ENCODE data around the gene TAC4. TPM values are rescaled to one million over a fixed set of nuclear protein-coding genes. Genes with fewer than 3 reads are reported as not detected.

The TAC4 gene
- total and polyA plus RNA-seq, 2 donors (not counting 3 experiments of a cell fraction or from before 2014, with no cell fraction given), result 0.19 TPM; not detected in 1

DNA sequence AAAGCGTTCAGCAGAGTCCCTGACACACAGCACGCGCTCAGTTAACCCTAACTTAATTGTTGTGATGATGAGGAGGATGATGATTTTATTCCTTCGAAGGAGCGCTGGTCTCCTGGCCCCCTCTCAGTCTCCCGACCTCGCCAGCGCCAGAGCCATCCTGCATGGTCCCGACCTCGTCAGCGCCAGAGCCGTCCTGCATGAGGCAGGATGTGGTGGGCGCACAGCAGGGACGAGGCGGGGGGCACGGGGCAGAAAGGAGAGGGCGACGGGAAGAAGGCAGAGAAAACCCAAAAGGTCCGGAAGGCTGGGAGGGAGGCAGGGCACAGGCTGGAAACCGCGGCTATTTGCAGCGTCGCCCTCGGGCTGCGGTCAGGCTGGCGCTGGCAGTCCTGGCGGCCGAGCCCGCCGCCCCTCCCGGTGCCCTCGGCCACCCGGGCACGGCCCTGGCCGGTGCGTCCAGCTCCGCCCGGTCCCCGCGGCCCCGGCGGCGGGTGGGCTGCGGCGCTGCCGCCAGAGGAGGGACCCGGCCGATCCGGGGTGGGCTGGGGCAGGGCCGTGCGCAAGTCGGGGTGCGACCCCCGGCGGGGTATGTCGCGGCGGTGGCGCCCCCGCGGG lies 3.0 kb upstream of the TAC4 start:
- Histone ChIP-seq H3K79me2 (ENCODE audit: control insufficient read depth, insufficient read depth, low read length) (no peaks in the 10 kb centered on the region), H3K4me3 (replicated peaks in 1 of 3; ENCODE audit: insufficient read depth in 1 of 3, low read depth in 1 of 3, low read length in 3 of 3) (peak overlapping the region; percentile 18 to 41 (median 36)), H3K9me1 (replicated peaks; ENCODE audit: control insufficient read depth, extremely low read depth, insufficient read depth, low read length) (no peaks in the 10 kb centered on the region), H3K4me2 (ENCODE audit: insufficient read depth, low read length) (peak overlapping the region; percentile 49), H3K27me3 (ENCODE audit: control insufficient read depth in 2 of 2, insufficient read depth in 2 of 2, low read length in 2 of 2) (no peaks in the 10 kb centered on the region), H3K36me3 (ENCODE audit: control insufficient read depth in 2 of 2, extremely low read depth in 1 of 2, insufficient read depth in 2 of 2, low read length in 2 of 2) (peaks cover 0 to 8% of the 10 kb centered on the region in 2 experiments), H3K27ac (ENCODE audit: insufficient read depth, low read depth, low read length) (peak overlapping the region; percentile 1), H3K9ac (replicated peaks; ENCODE audit: extremely low read depth, insufficient read depth, low read length) (peak overlapping the region; percentile 40), H3K4me1 (ENCODE audit: control insufficient read depth, extremely low read depth, insufficient read depth, low read length) (peaks cover 6% of the 10 kb centered on the region), H2AFZ (ENCODE audit: low read depth, low read length) (peak overlapping the region; percentile 65), H3K9me3 (replicated peaks; ENCODE audit: control insufficient read depth, insufficient read depth, low read length) (no peaks in the 10 kb centered on the region), H4K20me1 (replicated peaks; ENCODE audit: control insufficient read depth, extremely low read depth, insufficient read depth, low read length) (no peaks in the 10 kb centered on the region)
- intact Hi-C loops (cut with micrococcal nuclease) (loop anchor here (1.0 kb wide), 3 partner anchors 63 to 283 kb away; partner anchors contain the start of gene KAT7), dilution Hi-C loops (cut with MboI; ENCODE audit: extremely low pct_ligation_motif_present, low sequenced_read_pairs) (no loop called here)
- BruUV-seq (replicated peaks), result no TSS peak
- CTCF ChIA-PET, result interaction anchor here (0.6 to 4.2 kb wide), 11 partner anchors 11 to 295 kb away, joined by 3 to 53 read pairs (median 6); partner anchors contain the start of gene SLC35B1
- DNase-seq (ENCODE audit: low read depth, low spot score), result peak; percentile 39
- POLR2A ChIA-PET, result interaction anchor here (1.4 kb wide), 1 partner anchor 87 kb away, joined by 4 read pairs; the partner anchor contains the start of gene FAM117A
- FAIRE-seq, result peak; percentile 81
- TF ChIP-seq JUN (IDR thresholded peaks at IDR 0.05; ENCODE audit: borderline replicate concordance, insufficient read depth, insufficient read length, low read depth), result no peak
- peak; percentile 10 for TF ChIP-seq POLR2AphosphoS5 (IDR thresholded peaks at IDR 0.05; ENCODE audit: insufficient read depth, low read depth, low read length)

DNA sequence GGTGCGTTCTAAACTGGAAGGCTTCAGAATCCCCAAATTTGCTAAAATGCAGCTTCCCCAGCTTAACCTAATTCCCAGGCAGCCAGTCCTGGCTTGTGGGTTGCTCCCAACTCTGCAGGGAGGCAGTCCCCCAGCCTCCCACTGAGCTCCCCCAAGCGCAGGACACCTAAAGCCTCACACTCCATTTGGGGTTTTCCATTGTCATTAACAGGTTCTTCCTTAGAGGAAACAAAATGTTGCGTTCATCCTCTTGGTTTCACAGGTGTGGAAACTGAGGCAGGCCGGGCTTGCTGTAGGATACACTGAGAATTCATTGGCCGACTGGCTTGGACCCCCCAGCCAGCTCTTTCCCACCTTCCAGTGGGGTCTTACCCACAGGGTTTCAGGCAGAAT lies 2.3 kb upstream of the TAC4 start:
- H3K4me2 ChIP-seq (ENCODE audit: insufficient read depth, low read length), result peak overlapping the region; percentile 49

More for the DNA sequence above, 2.3 kb upstream of the TAC4 start:
- Histone ChIP-seq H3K9ac (replicated peaks; ENCODE audit: extremely low read depth, insufficient read depth, low read length) (no peak overlapping the region), H3K27me3 (ENCODE audit: control insufficient read depth in 2 of 2, insufficient read depth in 2 of 2, low read length in 2 of 2) (no peaks in the 10 kb centered on the region), H3K9me1 (replicated peaks; ENCODE audit: control insufficient read depth, extremely low read depth, insufficient read depth, low read length) (no peaks in the 10 kb centered on the region), H3K9me3 (replicated peaks; ENCODE audit: control insufficient read depth, insufficient read depth, low read length) (no peaks in the 10 kb centered on the region), H3K4me1 (ENCODE audit: control insufficient read depth, extremely low read depth, insufficient read depth, low read length) (peaks cover 7% of the 10 kb centered on the region), H3K36me3 (ENCODE audit: control insufficient read depth in 2 of 2, extremely low read depth in 1 of 2, insufficient read depth in 2 of 2, low read length in 2 of 2) (peaks cover 0 to 8% of the 10 kb centered on the region in 2 experiments), H3K27ac (ENCODE audit: insufficient read depth, low read depth, low read length) (no peak overlapping the region), H4K20me1 (replicated peaks; ENCODE audit: control insufficient read depth, extremely low read depth, insufficient read depth, low read length) (no peaks in the 10 kb centered on the region), H2AFZ (ENCODE audit: low read depth, low read length) (no peak overlapping the region), H3K4me3 (replicated peaks in 1 of 3; ENCODE audit: insufficient read depth in 1 of 3, low read depth in 1 of 3, low read length in 3 of 3) (no peak overlapping the region), H3K79me2 (ENCODE audit: control insufficient read depth, insufficient read depth, low read length) (no peaks in the 10 kb centered on the region)
- intact Hi-C loops (cut with micrococcal nuclease), result no loop called here
- BruUV-seq (replicated peaks), result no TSS peak
- CTCF ChIA-PET, result interaction anchor here (1.0 to 1.7 kb wide), 4 partner anchors 34 to 294 kb away, joined by 4 to 12 read pairs (median 6); no protein-coding TSS in a partner anchor
- no peak for DNase-seq (ENCODE audit: low read depth, low spot score)
- TF ChIP-seq MYC (IDR thresholded peaks at IDR 0.05; ENCODE audit: low read depth, low read length), result no peak
- TF ChIP-seq EZH2 (IDR thresholded peaks at IDR 0.05; ENCODE audit: borderline replicate concordance, low read depth, low read length, severe bottlenecking), result no peak
- no peak for TF ChIP-seq POLR2AphosphoS5 (IDR thresholded peaks at IDR 0.05; ENCODE audit: insufficient read depth, low read depth, low read length)
- no peak for TF ChIP-seq POLR2A (IDR thresholded peaks at IDR 0.05; ENCODE audit: low read depth, low read length)
- TF ChIP-seq, protein P1, sequence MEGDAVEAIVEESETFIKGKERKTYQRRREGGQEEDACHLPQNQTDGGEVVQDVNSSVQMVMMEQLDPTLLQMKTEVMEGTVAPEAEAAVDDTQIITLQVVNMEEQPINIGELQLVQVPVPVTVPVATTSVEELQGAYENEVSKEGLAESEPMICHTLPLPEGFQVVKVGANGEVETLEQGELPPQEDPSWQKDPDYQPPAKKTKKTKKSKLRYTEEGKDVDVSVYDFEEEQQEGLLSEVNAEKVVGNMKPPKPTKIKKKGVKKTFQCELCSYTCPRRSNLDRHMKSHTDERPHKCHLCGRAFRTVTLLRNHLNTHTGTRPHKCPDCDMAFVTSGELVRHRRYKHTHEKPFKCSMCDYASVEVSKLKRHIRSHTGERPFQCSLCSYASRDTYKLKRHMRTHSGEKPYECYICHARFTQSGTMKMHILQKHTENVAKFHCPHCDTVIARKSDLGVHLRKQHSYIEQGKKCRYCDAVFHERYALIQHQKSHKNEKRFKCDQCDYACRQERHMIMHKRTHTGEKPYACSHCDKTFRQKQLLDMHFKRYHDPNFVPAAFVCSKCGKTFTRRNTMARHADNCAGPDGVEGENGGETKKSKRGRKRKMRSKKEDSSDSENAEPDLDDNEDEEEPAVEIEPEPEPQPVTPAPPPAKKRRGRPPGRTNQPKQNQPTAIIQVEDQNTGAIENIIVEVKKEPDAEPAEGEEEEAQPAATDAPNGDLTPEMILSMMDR (IDR thresholded peaks at IDR 0.05; ENCODE audit: extremely low read depth in 1 of 2, insufficient read depth in 1 of 2, low read depth in 1 of 2, low read length in 2 of 2), result no peak
- TF ChIP-seq GATA2 (IDR thresholded peaks at IDR 0.05; ENCODE audit: insufficient read depth, insufficient read length, low read depth, low read length), result no peak
- no peak for TF ChIP-seq FOS (IDR thresholded peaks at IDR 0.05; ENCODE audit: borderline replicate concordance, insufficient read depth, low read length)
- TF ChIP-seq JUN (IDR thresholded peaks at IDR 0.05; ENCODE audit: borderline replicate concordance, insufficient read depth, insufficient read length, low read depth), result no peak
- TF ChIP-seq, protein P2, sequence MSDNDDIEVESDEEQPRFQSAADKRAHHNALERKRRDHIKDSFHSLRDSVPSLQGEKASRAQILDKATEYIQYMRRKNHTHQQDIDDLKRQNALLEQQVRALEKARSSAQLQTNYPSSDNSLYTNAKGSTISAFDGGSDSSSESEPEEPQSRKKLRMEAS (IDR thresholded peaks at IDR 0.05; ENCODE audit: insufficient read depth, insufficient read length), result no peak
- FAIRE-seq, result no peak
- dilution Hi-C loops (cut with MboI; ENCODE audit: extremely low pct_ligation_motif_present, low sequenced_read_pairs), result no loop called here
- POLR2A ChIA-PET, result interaction anchor here (0.6 kb wide), 1 partner anchor 153 kb away, joined by 9 read pairs; no protein-coding TSS in a partner anchor
